ENCODE measurements around the gene CMTR1.
"Not testable (repeated sequence)": the region's sequence is repeated elsewhere in the genome, so short reads cannot be mapped to it uniquely, and the experiment has no call there.

Gene CMTR1

DNA sequence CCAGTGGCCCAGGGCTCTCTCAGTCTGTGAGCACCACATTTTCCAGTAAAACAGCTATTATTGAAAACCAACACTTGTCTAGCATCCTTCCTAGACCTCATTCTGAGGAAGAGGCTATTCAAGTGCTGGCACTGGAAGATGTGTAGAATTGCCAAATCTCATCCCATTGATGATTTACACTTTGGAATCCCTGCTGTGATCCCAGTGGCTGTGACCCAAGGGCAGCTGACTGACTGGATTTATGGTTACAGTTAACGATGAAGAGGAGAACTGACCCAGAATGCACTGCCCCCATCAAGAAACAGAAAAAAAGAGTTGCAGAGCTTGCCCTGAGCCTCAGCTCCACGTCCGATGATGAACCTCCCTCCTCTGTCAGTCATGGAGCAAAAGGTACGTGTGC lies 2.4 kb downstream of the CMTR1 start:
- no peak for DNase-seq

DNA sequence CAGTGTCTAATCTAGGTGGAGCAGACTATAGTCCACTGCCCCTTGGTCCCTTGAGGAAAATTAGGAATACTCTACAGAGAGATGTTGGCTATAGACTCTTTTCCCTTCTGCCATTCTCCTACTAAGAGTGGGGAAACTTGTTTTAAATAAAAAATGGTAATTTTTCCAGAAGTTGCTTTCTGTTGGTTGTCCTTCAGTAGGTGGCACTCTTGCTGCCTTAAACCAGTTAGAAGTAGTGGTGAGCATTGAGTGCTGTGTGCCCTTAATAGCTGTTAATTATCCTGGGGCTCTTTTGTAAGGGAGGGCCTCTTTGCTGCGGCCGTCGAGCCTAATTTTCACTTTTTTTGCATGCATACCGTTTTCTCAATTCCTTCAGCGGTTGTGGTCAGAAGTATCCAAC lies 2.8 kb downstream of the CMTR1 start:
- DNase-seq = no peak

DNA sequence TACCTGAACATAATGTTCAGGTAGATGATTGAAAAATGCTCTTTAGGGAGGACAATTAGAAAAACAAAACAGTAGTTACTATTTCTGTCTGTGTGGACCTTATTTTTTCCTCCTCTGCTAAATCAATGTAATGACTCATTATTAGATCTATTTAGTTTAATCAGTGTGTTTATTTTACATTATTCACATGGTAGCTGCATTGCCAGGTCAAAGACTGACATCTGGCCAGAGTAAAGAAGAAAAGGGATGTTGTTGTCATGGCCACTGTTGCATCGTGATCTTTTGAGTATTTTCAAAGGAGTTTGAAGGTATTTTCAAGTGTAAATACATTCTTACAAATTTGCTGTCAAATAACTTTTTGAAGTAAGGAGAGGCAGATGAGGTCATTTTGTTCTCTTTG lies 5.9 kb downstream of the CMTR1 start:
- no peak for DNase-seq

DNA sequence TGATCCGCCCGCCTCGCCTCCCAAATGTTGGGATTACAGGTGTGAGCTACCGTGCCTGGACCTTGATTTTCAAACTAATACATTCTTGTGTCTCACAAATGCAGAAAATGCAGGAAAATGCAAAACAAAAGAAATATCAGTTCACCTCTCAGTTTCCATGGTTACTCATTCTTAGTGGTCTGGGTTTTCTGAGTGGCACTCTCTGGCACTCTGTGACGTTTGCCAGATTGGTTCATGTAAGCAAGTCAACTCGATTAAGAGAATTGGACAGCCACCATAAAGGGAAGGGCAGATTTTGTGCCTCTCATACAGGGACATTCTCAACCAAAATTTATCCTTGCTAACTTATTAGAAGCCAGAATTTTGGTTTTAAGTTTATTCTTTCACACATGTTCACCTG lies 8.6 kb downstream of the CMTR1 start:
- DNase-seq = no peak

DNA sequence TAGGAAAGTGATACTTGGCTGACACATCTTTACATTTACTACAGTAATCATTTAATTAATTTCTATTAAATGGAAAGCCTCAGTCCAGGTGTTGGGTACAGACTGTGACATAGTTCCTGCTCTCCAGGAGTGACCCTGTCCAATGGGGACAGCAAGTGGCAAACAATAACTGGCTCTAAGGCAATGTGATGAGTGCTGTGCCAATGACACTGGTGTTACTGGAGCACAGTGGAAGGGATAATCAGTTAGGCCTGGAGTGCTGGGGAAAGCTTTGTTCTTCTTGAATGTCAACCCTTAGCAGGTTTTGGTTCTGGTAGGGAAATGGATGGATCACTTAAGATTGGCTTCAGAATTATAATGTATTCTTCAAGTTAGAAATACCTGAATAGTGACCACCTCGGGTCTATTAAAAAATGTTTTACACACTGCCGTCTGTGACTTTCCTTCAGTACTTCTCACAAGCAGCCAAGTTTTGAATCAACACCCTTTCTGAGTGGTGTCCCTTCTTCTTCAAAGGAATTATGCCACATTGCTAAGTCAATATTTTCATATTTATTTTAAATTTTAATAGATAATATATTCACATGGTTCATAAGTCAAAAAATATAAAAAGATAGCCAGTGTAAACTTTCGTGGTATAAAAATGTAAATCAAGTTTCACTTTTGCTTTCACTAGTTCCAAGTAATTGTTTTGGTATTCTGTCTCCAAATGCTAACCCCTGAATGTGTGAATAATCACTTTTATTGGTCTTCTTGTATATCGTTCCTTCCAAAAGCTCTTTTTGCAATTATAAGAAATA lies 9.6 kb downstream of the CMTR1 start:
- no peak for DNase-seq

DNA sequence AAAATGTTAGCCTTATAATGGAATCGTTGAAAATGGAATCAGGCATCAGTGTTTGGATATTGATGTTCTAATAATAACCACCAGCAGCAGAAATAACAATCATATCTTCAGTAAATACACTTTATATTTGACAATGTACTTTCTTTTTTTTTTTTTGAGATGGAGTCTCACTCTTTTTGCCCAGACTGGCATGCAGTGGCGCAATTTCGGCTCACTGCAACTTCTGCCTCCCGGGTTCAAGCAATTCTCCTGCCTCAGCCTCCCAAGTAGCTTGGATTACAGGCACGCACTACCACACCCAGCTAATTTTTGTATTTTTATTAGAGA lies 10.2 kb downstream of the CMTR1 start:
- DNase-seq = not testable (repeated sequence)

DNA sequence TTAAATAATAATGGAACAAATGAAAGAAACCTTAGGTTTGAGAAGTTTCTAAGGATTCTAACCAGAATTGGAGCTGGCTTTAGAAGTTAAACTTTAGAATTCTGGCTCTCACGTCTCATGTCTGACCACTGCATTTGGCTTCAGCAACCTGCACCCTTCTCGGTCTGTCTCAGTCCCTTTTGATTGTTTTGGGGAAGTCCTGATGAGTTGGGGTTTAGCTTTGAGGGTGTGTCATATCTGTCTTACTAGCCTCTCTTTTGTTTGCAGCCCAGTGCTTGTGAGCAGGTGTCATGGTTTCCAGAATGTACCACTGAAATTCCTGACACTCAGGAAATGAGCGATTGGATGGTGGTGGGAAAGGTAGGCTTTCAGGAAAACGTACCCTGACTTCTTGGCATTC lies 17.0 kb downstream of the CMTR1 start:
- no peak for DNase-seq

DNA sequence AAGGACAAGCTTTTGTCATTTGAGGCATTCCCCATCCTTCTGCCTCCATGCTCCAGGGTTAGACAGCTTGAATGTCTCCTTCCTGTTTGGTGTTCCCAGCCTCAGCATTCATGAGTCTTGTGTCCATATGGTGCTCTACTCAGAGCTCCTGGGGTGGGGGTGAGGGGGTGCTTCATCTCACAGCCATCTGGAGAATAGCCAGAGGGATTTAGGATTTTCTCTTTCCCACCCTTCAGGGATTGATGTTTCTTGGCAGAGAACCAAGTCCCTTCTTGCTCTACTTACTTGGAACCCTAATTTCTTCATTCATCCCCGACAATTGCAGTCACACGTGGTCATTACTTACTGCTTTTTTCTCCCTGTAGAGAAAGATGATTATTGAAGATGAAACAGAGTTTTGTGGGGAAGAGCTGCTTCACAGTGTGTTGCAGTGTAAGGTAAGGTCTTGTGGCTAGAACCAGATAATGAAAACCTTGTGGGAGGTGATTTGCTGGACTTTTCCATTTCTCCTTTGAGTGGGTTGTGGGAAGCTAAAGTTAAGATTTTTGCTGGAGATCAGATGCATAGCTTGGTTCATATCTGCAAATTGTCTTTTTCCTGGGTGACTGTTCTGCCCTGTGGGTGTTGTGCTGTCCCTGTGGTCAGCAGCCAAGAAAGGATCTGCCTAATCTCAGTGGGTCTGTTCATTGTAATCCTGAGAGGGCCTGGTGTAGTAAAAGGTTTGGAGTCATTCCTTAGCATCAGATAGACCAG lies 18.6 kb downstream of the CMTR1 start:
- no peak for DNase-seq

DNA sequence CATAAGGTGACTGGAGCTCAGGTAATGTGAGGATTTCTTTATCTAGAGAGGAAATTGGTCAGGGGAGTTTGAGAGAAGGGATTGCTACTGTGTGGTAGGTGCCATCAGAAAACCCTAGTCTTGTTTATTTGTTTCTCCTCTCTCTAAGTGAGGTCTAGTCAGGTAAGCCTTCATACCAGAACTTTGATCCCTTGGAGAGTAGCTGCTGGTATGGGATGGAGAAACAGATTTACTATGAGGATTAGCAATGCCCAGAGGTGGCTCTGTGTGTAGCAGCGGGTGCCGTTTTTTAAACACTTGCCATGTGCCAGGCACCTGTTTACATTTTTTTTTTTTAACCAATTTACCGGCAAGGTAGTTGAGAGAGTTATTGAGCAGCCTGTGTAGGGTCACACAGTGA lies 19.5 kb downstream of the CMTR1 start:
- no peak for DNase-seq

DNA sequence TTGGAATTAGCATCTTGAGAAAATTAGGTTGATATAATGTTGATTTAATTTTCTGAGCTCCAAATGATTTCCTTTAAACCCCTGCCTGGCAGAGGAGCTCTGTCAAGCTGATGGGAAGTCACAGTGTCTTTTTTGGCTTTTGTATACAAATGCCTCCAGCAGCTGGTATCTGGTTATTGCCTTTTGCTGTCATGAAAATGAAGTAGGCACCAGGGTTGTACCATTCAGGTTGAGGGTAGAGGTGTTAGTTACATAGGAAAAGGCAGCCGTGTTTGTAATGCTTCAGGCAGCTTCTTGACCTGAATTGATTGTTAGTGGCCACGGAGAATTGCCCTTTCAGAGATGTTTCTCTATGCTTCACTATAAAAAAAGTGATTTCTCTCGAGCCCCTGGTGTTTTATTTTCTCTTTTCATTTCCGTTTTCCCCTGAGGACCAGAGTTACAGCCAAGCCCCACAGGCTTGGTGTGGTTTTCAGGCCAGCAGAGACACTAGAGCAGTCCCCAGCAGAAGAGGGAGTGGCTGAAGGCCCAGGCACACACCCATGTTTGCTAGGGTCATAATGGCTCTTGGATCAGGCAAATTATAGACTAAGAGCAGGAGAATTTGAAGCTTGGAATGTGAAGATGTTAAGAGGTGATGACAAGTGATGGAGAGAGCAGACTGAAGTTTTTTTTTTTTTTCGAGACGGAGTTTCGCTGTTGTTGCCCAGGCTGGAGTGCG lies 21.6 kb downstream of the CMTR1 start:
- DNase-seq = no peak

DNA sequence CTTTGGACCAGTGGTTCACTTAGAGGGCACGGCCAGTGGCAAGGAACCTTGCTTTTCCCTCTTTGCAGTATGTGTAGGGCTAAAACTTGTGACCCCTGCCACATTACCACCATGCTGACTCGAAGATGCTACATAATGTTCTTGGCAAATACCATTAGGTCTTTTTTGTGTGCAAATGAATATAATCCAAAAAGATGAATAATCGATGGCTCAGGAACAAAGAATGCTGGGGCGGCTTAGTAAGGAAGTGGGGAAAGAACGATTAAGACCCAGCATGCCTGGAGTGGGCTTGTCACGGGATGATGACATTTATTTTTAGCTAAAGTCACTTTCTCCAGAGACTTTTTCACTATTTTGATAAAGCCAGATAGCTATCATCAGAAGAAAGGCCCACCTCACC lies 23.1 kb downstream of the CMTR1 start:
- no peak for DNase-seq

DNA sequence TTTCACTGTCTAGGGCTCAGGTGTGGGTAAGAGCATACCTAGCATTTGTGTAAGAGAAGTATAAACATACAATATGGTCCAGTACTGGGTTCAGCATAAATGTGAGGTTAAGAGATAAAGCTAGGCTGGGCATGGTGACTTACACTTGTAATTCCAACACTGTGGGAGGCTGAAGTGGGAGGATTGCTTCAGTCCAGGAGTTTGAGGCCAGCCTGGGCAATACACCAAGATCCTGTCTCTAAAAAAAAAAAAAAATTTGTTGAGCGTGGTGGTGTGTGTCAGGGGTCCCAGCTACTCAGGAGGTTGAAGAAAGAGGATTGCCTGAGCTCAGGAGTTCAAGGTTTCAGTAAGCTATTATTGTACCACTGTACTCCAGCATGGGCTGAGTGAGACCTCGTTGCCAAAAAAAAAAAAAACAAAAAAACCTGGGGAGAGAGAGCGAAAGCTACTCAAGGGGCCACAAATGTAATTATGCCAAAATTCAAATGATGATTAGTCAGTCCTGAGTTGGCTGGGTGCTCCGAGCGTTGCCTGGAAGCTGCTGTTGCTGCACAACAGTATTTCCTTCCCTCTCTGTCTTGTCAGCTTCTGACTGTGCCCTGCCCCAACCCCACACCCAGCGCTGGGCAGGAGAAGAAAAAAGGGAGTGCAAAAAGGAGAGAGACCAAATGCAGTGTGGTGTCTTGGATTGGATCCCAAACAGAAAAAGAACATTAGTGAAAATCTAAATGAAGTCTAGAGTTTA lies 24.0 kb downstream of the CMTR1 start:
- no peak for DNase-seq

DNA sequence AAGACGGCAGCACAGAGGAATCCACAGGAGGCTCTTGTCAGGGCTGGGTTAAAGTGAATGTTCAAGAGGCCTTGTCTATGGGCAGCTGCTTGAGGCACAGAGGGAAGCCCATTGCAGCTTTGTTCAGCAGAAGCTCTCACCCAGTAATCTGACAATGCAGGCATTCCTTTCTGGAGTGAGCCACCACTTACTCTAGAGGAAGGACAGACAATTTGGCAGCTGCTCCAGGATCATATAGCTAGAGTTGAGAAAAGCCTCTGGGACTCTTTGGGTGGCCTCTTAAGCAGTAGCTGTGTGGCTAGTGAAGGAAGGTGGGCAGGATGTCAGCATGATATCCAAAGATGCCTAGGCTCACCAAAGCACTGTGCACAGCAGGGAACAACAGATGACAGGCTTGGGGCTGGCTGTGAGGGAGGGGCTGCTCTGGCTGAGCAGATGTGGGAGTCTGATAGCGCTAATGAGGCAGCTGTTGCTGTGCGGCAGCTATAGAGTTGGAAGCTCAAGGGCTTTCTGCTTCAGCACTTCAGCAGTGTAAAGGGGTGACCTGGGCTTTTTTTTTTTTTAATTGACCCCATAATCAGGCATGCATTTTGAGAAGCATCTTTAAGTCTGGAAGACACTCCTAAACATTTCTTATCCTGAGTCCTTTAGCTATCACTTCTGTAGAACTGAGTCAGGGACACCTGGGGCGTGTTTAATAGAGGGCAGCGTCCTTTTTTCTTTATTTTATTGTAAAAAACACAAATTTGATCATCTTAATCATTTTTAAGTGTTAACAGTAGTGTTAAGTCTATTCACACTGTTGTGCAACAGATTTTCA lies 27.2 kb downstream of the CMTR1 start:
- no peak for DNase-seq

DNA sequence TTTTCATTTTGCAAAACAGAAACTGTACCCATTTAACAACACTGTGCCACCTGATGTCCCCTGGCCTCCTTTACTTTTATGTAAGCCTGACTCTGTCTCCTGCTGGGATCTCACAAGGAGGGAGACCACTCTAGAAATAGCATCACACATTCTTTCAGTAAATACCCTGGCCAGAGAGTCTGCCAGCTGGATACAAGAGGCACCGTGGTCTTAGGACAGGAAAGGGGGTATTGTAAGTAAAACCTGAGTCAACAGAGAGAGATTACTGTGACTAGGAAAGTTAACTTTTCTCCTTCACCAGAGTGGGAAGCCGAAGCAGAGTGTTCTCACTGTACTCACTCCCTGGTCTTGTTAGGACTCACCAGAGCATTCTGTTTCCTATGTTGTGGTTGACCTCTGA lies 27.8 kb downstream of the CMTR1 start:
- no peak for DNase-seq

DNA sequence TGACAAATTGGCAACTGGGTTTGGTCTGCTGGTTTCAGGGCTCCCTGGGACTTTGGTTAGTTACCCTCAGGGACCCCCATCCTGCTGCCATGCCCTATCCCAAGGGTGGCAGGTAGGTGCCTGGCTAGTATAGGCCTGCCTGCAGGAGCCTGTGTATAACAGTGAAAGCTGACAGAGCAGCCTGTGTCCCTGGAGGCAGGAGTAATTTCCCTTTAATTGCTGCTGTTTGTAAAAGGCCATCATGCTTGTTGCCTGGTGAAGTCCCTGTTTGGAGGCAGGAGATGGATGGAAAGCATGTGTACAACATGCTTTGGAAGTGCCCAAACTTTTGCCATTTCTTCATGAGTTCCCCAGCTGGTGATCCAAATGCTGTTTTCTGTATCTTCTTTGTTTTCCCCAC lies 30.1 kb downstream of the CMTR1 start:
- no peak for DNase-seq

DNA sequence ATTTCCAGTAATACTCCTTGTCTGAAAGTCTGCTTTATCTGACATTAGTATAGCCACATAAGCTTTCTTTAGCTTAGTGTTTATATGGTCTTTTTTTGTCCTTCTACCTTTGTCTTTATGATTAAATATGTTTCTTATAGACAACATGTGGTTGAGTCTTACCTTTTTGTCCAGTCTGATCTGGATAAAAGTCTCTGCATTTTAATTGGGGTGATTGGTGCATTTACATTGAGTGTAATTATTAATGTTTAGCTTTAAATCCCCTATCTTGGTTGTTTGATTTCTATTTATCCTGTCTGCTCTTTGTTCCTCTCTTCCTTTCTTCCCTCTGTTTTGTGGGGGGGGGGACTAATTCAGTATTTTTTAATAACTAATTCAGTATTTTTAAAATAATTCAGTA lies 34.7 kb downstream of the CMTR1 start:
- DNase-seq = no peak

DNA sequence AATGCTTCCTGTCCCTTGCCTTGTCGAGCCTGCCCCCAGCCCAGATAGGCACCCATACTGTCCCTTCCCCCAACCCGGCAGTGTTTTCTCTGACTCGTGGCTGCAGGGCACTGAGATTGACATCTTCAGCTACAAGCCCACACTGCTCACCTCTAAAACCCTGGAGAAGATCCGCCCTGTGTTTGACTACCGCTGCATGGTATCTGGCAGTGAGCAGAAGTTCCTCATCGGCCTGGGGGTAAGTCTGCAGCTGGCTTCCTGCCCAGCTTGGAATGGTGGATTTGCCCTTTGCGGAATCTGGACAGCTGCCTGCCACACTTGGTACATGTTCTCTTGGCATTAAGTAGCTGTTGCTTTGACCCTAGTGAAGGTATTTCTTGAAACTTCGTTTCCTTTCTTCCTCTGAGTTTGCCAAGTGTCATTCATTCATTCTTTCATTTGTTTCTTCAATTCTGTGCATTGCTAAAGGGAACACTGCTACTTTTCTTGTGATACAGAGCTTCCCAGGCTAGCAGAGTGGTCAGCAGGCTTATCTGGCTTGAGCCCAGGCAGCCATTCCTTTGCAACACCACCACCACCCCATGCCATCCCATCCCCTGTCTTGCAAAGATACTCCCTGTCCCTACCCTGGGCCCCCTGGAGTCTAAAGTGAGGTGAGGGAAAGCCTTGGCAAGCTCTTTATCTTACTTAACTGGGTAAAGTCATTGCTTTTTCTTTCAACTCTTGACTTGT lies 40.5 kb downstream of the CMTR1 start:
- DNase-seq = no peak

DNA sequence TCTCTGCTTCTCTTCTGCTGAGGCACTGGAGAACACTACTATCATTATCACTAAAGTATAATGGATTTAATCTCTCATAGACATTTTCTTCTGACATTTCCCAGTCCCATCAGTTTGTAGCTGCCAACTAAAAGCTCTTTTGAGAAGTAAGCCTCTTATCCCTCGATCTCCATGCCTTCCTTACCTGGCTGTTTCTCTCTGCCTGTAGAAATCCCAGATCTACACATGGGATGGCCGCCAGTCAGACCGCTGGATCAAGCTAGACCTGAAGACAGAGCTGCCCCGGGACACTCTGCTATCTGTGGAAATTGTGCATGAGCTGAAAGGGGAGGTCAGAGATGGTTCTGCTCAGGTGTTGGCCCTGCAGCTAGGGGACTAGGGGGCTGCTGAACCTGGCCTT lies 41.3 kb downstream of the CMTR1 start:
- DNase-seq = no peak

DNA sequence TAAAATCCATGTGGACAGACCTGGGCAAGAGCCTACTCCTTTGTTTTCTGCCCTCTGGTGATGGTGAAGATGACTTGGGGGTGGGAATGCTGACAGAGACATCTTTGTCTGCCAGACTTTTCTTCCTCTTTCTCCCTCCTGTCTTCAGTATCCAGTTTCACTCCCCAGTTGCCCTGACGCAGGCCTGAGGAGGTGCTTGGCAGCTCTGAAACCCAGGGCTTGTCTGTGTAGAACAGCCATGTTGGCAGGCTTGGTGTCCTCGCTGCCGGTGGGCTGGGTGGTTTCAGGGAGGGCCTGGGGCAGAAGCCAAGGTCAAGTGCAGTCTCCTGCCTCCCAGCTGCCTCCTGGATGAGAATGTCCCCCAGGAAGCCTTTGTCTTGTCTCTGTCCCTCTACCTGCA lies 44.2 kb downstream of the CMTR1 start:
- no peak for DNase-seq

DNA sequence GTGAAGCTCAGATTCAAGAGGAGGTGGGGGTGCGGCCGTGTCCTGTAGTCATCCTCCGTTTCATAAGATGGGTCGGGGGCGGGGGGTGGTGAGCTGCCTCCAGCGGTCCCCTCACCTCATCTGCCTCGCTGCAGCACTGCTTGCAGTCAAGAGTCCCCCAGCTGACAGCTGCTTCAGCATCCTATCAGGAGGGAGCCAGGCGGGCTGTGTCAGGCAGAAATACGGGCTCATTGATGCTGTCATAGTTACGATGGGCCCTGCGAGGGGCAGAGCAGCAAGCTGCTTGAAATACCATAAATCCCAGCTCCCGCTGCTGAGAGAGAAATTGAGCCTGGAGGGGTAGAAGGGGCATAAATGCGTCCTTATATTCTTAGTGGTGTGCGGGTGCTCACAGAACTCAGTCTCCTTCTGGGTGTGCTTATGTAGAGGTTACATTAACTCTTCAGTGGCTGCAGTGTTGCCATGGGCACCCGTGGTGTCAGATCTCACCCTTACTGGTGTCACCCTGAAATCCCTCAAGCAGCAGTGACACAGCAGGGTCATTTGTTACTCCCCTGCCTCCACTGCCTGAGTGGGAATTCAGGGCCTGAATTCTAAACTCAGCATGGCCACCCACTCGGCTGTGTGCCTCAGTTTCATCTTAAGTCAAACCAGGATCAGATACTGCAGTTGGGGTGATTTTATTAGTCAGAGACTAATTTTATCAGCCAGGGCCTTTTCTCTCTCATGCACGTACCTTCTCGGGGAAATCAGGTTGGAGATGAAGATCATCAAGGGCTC lies 44.8 kb downstream of the CMTR1 start:
- no peak for DNase-seq

DNA sequence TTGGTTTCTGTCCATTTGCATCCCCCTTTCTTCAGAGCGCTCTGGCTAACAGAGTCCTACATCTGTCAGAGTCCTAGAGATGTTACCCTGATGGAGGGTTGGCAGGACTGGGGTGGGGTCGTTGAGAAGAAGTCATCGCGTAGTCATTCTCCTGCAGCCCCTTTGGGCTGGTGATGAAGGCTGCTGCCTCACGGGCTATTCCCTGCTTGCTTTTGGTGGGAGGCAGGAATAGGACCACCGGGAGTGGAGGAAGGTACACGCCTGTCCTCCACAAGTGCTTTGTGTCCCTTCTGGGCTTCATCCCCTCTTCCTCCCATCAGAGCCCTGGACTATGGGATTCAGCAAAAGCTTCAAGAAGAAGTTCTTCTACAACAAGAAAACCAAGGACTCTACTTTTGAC lies 45.8 kb downstream of the CMTR1 start:
- DNase-seq = no peak

Data from stimulated activated naive CD4-positive, alpha-beta T cell treated with Interleukin-2 at 50 U/mL for 16 hours (primary cell).